Hepatocyte (in vitro differentiated cells): Measurements from ENCODE around the gene MT1E.

ENCODE experiments used
- EZH2phosphoT487 ChIP-seq: fragments of 200-600 bp; sonication (generic); IDR thresholded peaks from one replicate; pipeline ENCODE4 v1.6.1; 2018; ENCODE audit warnings: antibody characterized with exemption, mild to moderate bottlenecking, low read depth, moderate library complexity; ENCODE audit not compliant: unreplicated experiment, severe bottlenecking
- TF ChIP-seq, protein P1 (sequence below): fragments of 200-600 bp; sonication (generic); IDR thresholded peaks from 2 replicates; pipeline ENCODE4 v1.5.1; 2016; ENCODE audit warnings: antibody characterized with exemption, mild to moderate bottlenecking; ENCODE audit not compliant: poor library complexity

DNA sequence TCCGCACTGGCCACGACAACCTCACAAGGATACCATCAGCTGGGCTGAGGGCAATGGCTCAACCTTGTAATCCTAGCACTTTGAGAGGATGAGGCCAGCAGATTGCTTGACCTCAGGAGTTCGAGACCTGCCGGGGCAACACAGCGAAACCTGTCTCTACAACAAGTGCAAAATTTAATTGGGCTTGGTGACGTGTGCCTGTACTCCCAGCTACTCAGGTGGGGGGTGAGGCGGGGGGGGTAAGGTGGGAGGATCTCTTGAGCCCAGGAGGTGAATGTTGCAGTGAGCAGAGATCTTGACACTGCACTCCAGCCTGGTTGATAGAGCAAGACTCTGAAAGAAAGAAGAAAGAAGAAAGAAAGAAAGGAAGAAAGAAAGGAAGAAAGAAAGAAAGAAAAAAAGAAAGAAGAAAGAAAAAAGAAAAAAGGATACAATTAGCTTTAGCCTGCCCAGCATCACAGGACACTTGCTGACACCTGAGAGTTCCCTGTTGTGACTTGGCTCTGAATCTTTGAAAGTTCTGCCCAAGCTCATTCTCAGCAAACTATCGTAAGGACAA lies 5.2 kb upstream of the MT1E start:
- TF ChIP-seq, protein P1, sequence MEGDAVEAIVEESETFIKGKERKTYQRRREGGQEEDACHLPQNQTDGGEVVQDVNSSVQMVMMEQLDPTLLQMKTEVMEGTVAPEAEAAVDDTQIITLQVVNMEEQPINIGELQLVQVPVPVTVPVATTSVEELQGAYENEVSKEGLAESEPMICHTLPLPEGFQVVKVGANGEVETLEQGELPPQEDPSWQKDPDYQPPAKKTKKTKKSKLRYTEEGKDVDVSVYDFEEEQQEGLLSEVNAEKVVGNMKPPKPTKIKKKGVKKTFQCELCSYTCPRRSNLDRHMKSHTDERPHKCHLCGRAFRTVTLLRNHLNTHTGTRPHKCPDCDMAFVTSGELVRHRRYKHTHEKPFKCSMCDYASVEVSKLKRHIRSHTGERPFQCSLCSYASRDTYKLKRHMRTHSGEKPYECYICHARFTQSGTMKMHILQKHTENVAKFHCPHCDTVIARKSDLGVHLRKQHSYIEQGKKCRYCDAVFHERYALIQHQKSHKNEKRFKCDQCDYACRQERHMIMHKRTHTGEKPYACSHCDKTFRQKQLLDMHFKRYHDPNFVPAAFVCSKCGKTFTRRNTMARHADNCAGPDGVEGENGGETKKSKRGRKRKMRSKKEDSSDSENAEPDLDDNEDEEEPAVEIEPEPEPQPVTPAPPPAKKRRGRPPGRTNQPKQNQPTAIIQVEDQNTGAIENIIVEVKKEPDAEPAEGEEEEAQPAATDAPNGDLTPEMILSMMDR: no peak
- TF ChIP-seq EZH2phosphoT487: no peak
